Caco-2 (cell line): ENCODE results near the gene CERKL. TPM values are rescaled to one million over a fixed set of nuclear protein-coding genes. Genes with fewer than 3 reads are reported as not detected.

Experiments
- BruUV-seq: library from RNA; stranded (reverse); fragments of 400-500 nt; replicated peaks from 2 replicates; lab custom pipeline; 2021; lab: Mats Ljungman, UMichigan
- CTCF ChIA-PET: fragments of 300-600 bp; sonication (Branson Sonifier 250); formaldehyde crosslinking; loops from one replicate; lab custom pipeline; 2022; ENCODE audit warnings: antibody characterized with exemption; lab: Charles Lee
- POLR2A ChIA-PET: fragments of 300-600 bp; sonication (Branson Sonifier 250); formaldehyde crosslinking; loops from one replicate; lab custom pipeline; 2022; ENCODE audit warnings: antibody characterized with exemption; lab: Charles Lee
- DNase-seq, 2 experiments: peaks; one replicate each; pipeline versions ENCODE4 v3.0.0 to v3.0.0-alpha.2; 2020 to 2022
- H3K27me3 ChIP-seq: replicated peaks from 2 replicates; pipeline ENCODE4 v1.6.0; 2011; ENCODE audit warnings: low read length; ENCODE audit not compliant: control insufficient read depth, insufficient read depth
- H3K36me3 ChIP-seq: 2 replicates; pipeline ENCODE4 v1.5.1; 2011; ENCODE audit warnings: low read length; ENCODE audit not compliant: control insufficient read depth, insufficient read depth
- H3K4me1 ChIP-seq: fragments of 250-450 bp; sonication (Bioruptor Pico); 2 replicates; pipeline ENCODE4 v1.5.1; 2020; ENCODE audit warnings: mild to moderate bottlenecking
- H3K4me3 ChIP-seq: 2 replicates; pipeline ENCODE4 v1.5.1; 2011; ENCODE audit warnings: low read depth, mild to moderate bottlenecking, control low read depth, low read length
- H3K9me3 ChIP-seq: fragments of 250-450 bp; sonication (Bioruptor Pico); 2 replicates; pipeline ENCODE4 v1.5.1; 2020; ENCODE audit warnings: mild to moderate bottlenecking, moderate library complexity
- H3K27ac Mint-ChIP-seq: one replicate; pipeline ENCODE4 v1.8.0; 2022; ENCODE audit warnings: mixed read lengths; ENCODE audit not compliant: unreplicated experiment
- H3K27me3 Mint-ChIP-seq: one replicate; pipeline ENCODE4 v1.8.0; 2022; ENCODE audit warnings: mixed read lengths; ENCODE audit not compliant: insufficient read depth, unreplicated experiment
- H3K36me3 Mint-ChIP-seq: one replicate; pipeline ENCODE4 v1.8.0; 2022; ENCODE audit warnings: mild to moderate bottlenecking, mixed read lengths; ENCODE audit not compliant: insufficient read depth, unreplicated experiment
- H3K4me1 Mint-ChIP-seq: one replicate; pipeline ENCODE4 v1.8.0; 2022; ENCODE audit warnings: low read depth, mixed read lengths; ENCODE audit not compliant: unreplicated experiment
- H3K4me3 Mint-ChIP-seq: one replicate; pipeline ENCODE4 v1.8.0; 2022; ENCODE audit warnings: mild to moderate bottlenecking, moderate library complexity, mixed read lengths; ENCODE audit not compliant: unreplicated experiment
- H3K9me3 Mint-ChIP-seq: one replicate; pipeline ENCODE4 v1.8.0; 2022; ENCODE audit warnings: mixed read lengths; ENCODE audit not compliant: unreplicated experiment
- intact Hi-C: fragments of 100-400 bp; cut with micrococcal nuclease; formaldehyde crosslinking; loops from one replicate; pipeline ENCODE4 v1.10.0; 2022; ENCODE audit not compliant: unreplicated experiment
- total RNA-seq: library from RNA; stranded (reverse); gene quantifications from 2 replicates; pipeline ENCODE4 v1.2.3, GENCODE V29; 2022
- TF ChIP-seq, protein P1 (sequence below), 2 experiments: fragments of 200-600 bp in 1 of 2; IDR thresholded peaks; 1 replicate in 1 of 2; 2 replicates in 1 of 2; pipeline versions ENCODE4 v1.5.1 to v1.8.0; 2011 to 2022; ENCODE audit warnings: antibody characterized with exemption in 1 of 2, control low read depth in 1 of 2, inconsistent platforms in 1 of 2, low read depth in 1 of 2, low read length in 1 of 2, mild to moderate bottlenecking in 1 of 2, moderate library complexity in 1 of 2; ENCODE audit not compliant: insufficient read depth in 1 of 2, severe bottlenecking in 1 of 2, unreplicated experiment in 1 of 2

CERKL gene
- total RNA-seq, 1 experiment from 2014 or later = not detected

GRCh38 chr2:181526014-181526413 lies 130.9 kb downstream of the CERKL start:
- no peaks in the 10 kb centered on the region for H3K4me1 ChIP-seq
- no peaks in the 10 kb centered on the region for H3K36me3 ChIP-seq
- DNase-seq = no peak
- Mint-ChIP-seq H3K9me3 (no peaks in the 10 kb centered on the region), H3K36me3 (no peaks in the 10 kb centered on the region), H3K4me3 (no peak overlapping the region), H3K27me3 (no peaks in the 10 kb centered on the region), H3K27ac (no peak overlapping the region), H3K4me1 (no peaks in the 10 kb centered on the region)
- ChIA-PET POLR2A (no interaction called here), CTCF (no interaction called here)
- TF ChIP-seq, protein P1, sequence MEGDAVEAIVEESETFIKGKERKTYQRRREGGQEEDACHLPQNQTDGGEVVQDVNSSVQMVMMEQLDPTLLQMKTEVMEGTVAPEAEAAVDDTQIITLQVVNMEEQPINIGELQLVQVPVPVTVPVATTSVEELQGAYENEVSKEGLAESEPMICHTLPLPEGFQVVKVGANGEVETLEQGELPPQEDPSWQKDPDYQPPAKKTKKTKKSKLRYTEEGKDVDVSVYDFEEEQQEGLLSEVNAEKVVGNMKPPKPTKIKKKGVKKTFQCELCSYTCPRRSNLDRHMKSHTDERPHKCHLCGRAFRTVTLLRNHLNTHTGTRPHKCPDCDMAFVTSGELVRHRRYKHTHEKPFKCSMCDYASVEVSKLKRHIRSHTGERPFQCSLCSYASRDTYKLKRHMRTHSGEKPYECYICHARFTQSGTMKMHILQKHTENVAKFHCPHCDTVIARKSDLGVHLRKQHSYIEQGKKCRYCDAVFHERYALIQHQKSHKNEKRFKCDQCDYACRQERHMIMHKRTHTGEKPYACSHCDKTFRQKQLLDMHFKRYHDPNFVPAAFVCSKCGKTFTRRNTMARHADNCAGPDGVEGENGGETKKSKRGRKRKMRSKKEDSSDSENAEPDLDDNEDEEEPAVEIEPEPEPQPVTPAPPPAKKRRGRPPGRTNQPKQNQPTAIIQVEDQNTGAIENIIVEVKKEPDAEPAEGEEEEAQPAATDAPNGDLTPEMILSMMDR (IDR thresholded peaks at IDR 0.05; ENCODE audit: insufficient read depth in 1 of 2, low read depth in 1 of 2, low read length in 1 of 2, severe bottlenecking in 1 of 2, unreplicated experiment in 1 of 2) = no peak
- BruUV-seq = no TSS peak
- intact Hi-C loops = no loop called here
- H3K9me3 ChIP-seq = no peaks in the 10 kb centered on the region
- no peaks in the 10 kb centered on the region for H3K27me3 ChIP-seq
- H3K4me3 ChIP-seq = no peak overlapping the region

GRCh38 chr2:181523756-181524155 lies 133.1 kb downstream of the CERKL start:
- CTCF ChIA-PET = no interaction called here
- DNase-seq = no peak

DNA sequence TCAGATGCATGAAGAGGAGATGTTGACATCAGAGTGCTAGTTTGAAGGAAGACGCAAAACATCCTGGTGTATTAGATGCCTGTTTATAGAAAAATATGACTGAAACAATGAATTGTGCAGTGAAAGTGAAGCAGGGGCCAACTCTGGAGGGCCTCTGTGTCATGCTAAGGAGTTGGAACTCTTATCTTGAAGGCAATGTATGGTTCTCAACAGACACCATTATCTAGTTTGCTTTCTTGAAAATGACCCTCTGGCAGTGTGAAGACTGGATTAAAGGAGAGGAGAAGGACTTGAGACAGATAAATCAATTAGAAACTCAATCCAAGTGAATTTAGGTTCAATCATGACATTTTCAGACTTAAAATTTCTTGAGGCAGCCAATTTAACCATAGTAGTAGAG lies 136.7 kb downstream of the CERKL start:
- Mint-ChIP-seq H3K27me3 (peaks cover 3% of the 10 kb centered on the region), H3K9me3 (no peaks in the 10 kb centered on the region), H3K36me3 (no peaks in the 10 kb centered on the region), H3K4me3 (no peak overlapping the region), H3K27ac (no peak overlapping the region), H3K4me1 (no peaks in the 10 kb centered on the region)
- TF ChIP-seq, protein P1 (IDR thresholded peaks at IDR 0.05; ENCODE audit: insufficient read depth in 1 of 2, low read depth in 1 of 2, low read length in 1 of 2, severe bottlenecking in 1 of 2, unreplicated experiment in 1 of 2) = no peak
- ChIA-PET CTCF (no interaction called here), POLR2A (no interaction called here)
- intact Hi-C loops = no loop called here
- H3K27me3 ChIP-seq = no peaks in the 10 kb centered on the region
- DNase-seq = no peak
- no TSS peak for BruUV-seq
- no peaks in the 10 kb centered on the region for H3K4me1 ChIP-seq
- H3K4me3 ChIP-seq = no peak overlapping the region
- H3K36me3 ChIP-seq = no peaks in the 10 kb centered on the region
- no peaks in the 10 kb centered on the region for H3K9me3 ChIP-seq

More at GRCh38 chr2:181523756-181524155, 133.1 kb downstream of the CERKL start:
- H3K9me3 Mint-ChIP-seq = no peaks in the 10 kb centered on the region
- peaks cover 3% of the 10 kb centered on the region for H3K27me3 Mint-ChIP-seq
- H3K4me3 Mint-ChIP-seq = no peak overlapping the region
- intact Hi-C loops = no loop called here
- no peak overlapping the region for H3K27ac Mint-ChIP-seq
- no peaks in the 10 kb centered on the region for H3K36me3 Mint-ChIP-seq
- H3K4me1 Mint-ChIP-seq = no peaks in the 10 kb centered on the region
- no peaks in the 10 kb centered on the region for H3K9me3 ChIP-seq
- TF ChIP-seq, protein P1 (IDR thresholded peaks at IDR 0.05; ENCODE audit: insufficient read depth in 1 of 2, low read depth in 1 of 2, low read length in 1 of 2, severe bottlenecking in 1 of 2, unreplicated experiment in 1 of 2) = no peak
- H3K4me3 ChIP-seq = no peak overlapping the region
- no peaks in the 10 kb centered on the region for H3K4me1 ChIP-seq
- H3K36me3 ChIP-seq = no peaks in the 10 kb centered on the region
- POLR2A ChIA-PET = no interaction called here
- H3K27me3 ChIP-seq = no peaks in the 10 kb centered on the region
- BruUV-seq = no TSS peak
